Purkinje cell (primary cell): ENCODE results near the gene PSMD9. TPM values are rescaled to one million over a fixed set of nuclear protein-coding genes. Genes with fewer than 3 reads are reported as not detected.

Source experiments
- polyA plus RNA-seq: library from polyadenylated mRNA; unstranded; fragments of >200 nt; fragmentation: Nextera tagmentation; gene quantifications from 2 replicates; pipeline ENCODE4 v1.2.1, GENCODE V29; 2014

PSMD9 gene, protein sequence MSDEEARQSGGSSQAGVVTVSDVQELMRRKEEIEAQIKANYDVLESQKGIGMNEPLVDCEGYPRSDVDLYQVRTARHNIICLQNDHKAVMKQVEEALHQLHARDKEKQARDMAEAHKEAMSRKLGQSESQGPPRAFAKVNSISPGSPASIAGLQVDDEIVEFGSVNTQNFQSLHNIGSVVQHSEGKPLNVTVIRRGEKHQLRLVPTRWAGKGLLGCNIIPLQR
- polyA plus RNA-seq = 20.5 and 35.4 TPM in 2 replicates

DNA sequence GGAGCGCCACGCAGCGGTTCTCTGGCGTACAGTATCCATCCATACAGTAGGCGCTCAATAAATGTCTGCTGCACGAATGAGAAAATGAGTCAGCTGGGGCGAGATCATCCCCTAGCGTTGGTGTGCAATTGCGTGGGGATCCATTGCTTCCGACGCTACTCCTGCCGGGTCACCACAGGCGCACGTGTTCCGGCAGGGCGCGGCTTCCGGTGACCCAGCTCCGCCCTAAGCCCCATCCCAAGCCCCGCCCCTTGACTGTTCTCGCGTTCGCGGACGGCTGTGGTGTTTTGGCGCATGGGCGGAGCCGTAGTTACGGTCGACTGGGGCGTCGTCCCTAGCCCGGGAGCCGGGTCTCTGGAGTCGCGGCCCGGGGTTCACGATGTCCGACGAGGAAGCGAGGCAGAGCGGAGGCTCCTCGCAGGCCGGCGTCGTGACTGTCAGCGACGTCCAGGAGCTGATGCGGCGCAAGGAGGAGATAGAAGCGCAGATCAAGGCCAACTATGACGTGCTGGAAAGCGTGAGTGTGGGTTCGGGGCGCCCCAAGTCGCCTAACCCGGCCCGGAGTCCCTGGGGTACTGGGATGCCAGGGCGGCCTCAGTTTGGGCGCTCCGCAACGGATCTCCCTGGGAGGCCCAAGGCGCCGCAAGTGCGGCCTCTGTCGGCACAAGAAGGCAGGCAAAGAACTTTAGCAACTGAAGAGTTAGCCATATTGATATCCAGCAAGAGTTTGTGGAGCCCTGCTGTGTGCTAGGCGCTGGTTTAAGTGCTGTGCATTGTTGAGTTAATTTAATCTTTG, at the start of gene PSMD9:
Gene PSMD9, plus strand, starts transcription at position 313 of the 796 bp plus-strand sequence. Its CDS starts 67 bp downstream, at position 380.

GRCh38 chr12:121858662-121859572, 29.7 kb upstream of the PSMD9 start, which contains the start of gene HPD:
HPD (minus strand) TSS chr12:121858859; CDS start chr12:121858823, 36 bp downstream.

GRCh38 chr12:121917950-121918678, 29.5 kb downstream of the PSMD9 start, which contains the start of gene CFAP251:
CFAP251 (plus strand) TSS chr12:121918592; CDS start chr12:121921306, 2,714 bp downstream.

Other genes starting within 250 kb of the PSMD9 start
- gene MORN3, start 219.1 kb upstream of the PSMD9 start, polyA plus RNA-seq = 0.27 and 1.4 TPM in 2 replicates
- gene TMEM120B, start 176.0 kb upstream of the PSMD9 start, polyA plus RNA-seq = 8.1 and 8.3 TPM in 2 replicates
- 1.5 and 3.1 TPM in 2 replicates for gene RHOF, start 95.1 kb upstream of the PSMD9 start, polyA plus RNA-seq
- 1.1 and 1.2 TPM in 2 replicates for gene SETD1B, start 84.8 kb upstream of the PSMD9 start, polyA plus RNA-seq
- gene HPD, start 29.9 kb upstream of the PSMD9 start, polyA plus RNA-seq = not detected in 2 replicates
- 3.4 and 7.0 TPM in 2 replicates for gene CFAP251, start 29.8 kb downstream of the PSMD9 start, polyA plus RNA-seq
- gene BCL7A, start 133.1 kb downstream of the PSMD9 start, polyA plus RNA-seq = 4.0 and 6.4 TPM in 2 replicates
- 2.3 and 2.9 TPM in 2 replicates for gene MLXIP, start 190.0 kb downstream of the PSMD9 start, polyA plus RNA-seq